Measurements from ENCODE around the gene SIPA1L3.
"Not testable (repeated sequence)": the region's sequence is repeated elsewhere in the genome, so short reads cannot be mapped to it uniquely, and the experiment has no call there.

The SIPA1L3 gene

GRCh38 chr19:38223119-38223523 is 316.1 kb downstream of the SIPA1L3 start:
- DNase-seq: no peak

- no peak for DNase-seq
These were observed 316.6 kb downstream of the SIPA1L3 start for GRCh38 chr19:38223617-38224013.

- peak; percentile 64 for DNase-seq
These were observed 317.2 kb downstream of the SIPA1L3 start, which contains the start of gene DPF1 for GRCh38 chr19:38224014-38224862. TSS of gene DPF1 (minus strand) at chr19:38224222. CDS start at chr19:38224142, 80 bp downstream.

- DNase-seq: not testable (repeated sequence)
These were observed 317.8 kb downstream of the SIPA1L3 start for GRCh38 chr19:38224863-38225218.

GRCh38 chr19:38227287-38228004 is 320.4 kb downstream of the SIPA1L3 start:
- no peak for DNase-seq

- no peak for DNase-seq
These were observed 321.0 kb downstream of the SIPA1L3 start for GRCh38 chr19:38228005-38228377.

- no peak for DNase-seq
These were observed 321.8 kb downstream of the SIPA1L3 start for GRCh38 chr19:38228491-38229439.

GRCh38 chr19:38229585-38230073 is 322.6 kb downstream of the SIPA1L3 start:
- DNase-seq: peak; percentile 70

- not testable (repeated sequence) for DNase-seq
These were observed 323.6 kb downstream of the SIPA1L3 start for GRCh38 chr19:38230506-38231133.

GRCh38 chr19:38231918-38232317 is 324.9 kb downstream of the SIPA1L3 start:
- DNase-seq: no peak

- peak; percentile 63 for DNase-seq
These were observed 326.8 kb downstream of the SIPA1L3 start for GRCh38 chr19:38233740-38234251.

GRCh38 chr19:38234615-38235014 is 327.6 kb downstream of the SIPA1L3 start:
- DNase-seq: no peak

- DNase-seq: no peak
These were observed 332.8 kb downstream of the SIPA1L3 start for GRCh38 chr19:38239816-38240215.

- no peak for DNase-seq
These were observed 336.3 kb downstream of the SIPA1L3 start for GRCh38 chr19:38243279-38243673.

GRCh38 chr19:38245826-38246498 is 339.0 kb downstream of the SIPA1L3 start:
- no peak for DNase-seq

GRCh38 chr19:38247126-38247525 is 340.1 kb downstream of the SIPA1L3 start:
- no peak for DNase-seq

- no peak for DNase-seq
These were observed 340.8 kb downstream of the SIPA1L3 start for GRCh38 chr19:38247734-38248268.

GRCh38 chr19:38248421-38248820 is 341.4 kb downstream of the SIPA1L3 start:
- no peak for DNase-seq

GRCh38 chr19:38250428-38250820 is 343.4 kb downstream of the SIPA1L3 start:
- no peak for DNase-seq

- no peak for DNase-seq
These were observed 344.0 kb downstream of the SIPA1L3 start for GRCh38 chr19:38250821-38251563.

Data from GDM1 (cell line).